NCI-H2029 treated with DMSO at 0.1 percent for 48 hours (cell line): ENCODE measurements around the gene CELA3B.
"Not testable (repeated sequence)": the region's sequence is repeated elsewhere in the genome, so short reads cannot be mapped to it uniquely, and the experiment has no call there.

ENCODE experiments used
- DNase-seq: peaks from one replicate; lab custom pipeline; 2025; lab: John Stamatoyannopoulos, UW

CELA3B gene

DNA sequence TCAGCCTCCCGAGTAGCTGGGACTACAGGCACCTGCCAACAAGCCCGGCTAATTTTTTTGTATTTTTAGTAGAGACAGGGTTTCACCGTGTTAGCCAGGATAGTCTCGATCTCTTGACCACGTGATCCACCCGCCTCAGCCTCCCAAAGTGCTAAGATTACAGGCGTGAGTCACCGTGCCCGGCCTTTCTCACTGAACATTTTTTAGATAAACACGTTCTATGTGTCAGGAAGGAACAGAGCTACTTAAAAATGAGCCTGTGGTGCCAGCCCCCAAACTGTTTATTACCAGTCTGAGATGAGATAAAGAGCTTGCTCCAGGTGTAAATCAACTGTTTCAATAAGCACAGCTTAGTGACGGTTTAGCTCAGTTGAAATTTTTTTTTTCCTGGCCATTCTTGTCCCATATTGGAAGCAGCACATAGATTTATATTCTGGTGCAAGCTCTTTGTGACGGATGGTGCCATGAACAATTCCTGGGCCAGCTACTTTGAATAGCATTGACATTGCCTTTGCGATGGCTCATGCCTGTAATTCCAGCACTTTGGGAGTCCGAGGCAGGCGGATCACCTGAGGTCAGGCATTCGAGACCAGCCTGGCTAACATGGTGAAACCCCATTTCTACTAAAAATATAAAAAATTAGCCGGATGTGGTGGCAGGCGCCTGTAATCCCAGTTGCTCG lies 33.7 kb upstream of the CELA3B start:
- not testable (repeated sequence) for DNase-seq

GRCh38 chr1:21944733-21945073 lies 32.1 kb upstream of the CELA3B start:
- no peak for DNase-seq

DNA sequence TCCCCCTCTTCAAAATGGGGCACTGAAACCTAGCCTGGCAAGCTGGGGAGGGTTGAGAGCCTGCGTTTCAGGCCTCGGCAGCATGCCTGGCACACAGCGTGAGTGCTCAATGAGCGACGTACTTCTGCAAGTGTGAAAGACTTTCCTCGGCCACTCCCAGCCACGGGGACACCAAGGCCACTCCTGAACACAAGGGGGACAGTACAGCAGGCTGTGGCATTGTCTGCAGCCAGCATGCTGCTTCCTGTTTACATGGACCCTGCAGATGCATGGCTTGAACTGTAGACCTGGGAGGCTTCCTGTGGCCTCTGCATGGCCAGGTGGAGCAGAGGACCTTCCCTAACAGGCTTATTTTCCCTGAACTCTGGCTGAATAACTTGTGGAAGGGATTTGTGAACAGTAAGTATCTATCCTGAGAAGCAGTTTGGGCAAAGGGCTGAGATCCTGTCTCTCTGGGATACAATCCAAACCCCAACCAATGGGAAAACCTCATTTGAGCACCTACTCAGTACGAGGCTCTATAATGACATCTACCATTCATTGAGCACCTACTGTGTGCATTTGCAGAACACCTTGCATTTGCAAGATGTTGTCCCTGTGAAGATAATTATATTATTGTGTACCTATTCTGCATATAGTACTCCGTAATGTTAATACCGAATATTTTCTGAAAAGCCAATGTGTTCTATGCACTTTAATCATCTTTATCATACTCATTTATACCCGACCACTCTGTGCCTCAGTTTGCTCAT lies 29.8 kb upstream of the CELA3B start:
- no peak for DNase-seq

GRCh38 chr1:21950734-21951133 lies 26.1 kb upstream of the CELA3B start:
- no peak for DNase-seq

- DNase-seq = no peak
Measured at GRCh38 chr1:21951226-21951870, 25.5 kb upstream of the CELA3B start.

DNA sequence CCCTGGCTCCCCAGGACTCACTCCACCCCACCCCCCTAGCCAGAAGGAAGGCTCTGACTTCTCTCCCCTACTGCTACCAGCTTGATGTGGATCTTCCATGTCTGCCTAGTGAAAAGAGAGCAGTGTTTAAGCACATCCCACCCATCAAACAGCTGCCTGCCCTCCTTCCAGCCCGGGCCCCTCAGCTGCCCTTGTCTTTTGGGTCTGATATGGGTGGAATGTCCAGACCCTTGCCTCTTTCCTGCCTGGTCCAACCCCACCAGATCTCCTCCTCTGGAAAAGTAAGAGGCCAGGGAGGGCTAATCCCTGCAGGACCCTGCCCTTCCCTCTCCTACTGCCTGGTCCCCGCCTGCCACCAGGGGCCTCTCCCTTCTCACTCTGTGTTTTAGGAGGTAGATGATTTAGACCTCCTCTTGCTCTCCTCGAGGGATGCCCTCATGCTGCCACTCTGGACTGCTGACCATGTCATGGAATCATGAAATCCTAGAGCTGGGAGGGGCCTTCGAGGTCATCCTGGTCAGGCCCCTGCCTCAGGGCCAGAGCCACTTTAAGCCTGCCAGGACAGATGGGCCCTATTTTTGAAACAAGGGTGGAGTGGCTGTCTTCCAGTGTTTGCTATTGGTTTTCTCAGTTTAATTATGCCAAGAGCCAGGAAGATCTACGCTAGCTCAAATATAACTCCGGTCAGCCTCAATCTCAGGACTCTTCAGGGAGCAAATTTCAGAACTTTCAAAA lies 23.9 kb upstream of the CELA3B start:
- DNase-seq = no peak

DNA sequence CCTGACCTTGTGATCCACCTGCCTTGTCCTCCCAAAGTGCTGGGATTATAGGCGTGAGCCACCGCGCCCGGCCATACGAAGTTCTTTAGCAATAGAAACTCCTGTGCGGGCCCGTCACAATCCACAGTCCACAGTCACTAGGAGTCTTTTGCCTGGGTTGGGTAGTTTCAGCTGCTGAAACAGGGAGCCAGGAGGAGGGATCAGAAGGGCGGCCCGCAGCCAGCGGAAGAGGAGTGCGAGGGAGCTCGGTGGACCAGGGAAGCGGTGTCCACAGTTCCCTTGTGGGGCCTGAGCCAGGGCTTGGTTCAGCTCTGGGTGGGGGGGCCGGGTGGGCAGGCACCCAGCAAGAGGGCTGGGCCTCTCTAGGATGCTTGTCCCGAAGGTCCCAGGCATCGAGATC lies 21.8 kb upstream of the CELA3B start:
- no peak for DNase-seq

- no peak for DNase-seq
Measured at GRCh38 chr1:21955501-21956281, 21.1 kb upstream of the CELA3B start.

GRCh38 chr1:21956720-21957552 lies 19.9 kb upstream of the CELA3B start:
- DNase-seq = peak; percentile 80

DNA sequence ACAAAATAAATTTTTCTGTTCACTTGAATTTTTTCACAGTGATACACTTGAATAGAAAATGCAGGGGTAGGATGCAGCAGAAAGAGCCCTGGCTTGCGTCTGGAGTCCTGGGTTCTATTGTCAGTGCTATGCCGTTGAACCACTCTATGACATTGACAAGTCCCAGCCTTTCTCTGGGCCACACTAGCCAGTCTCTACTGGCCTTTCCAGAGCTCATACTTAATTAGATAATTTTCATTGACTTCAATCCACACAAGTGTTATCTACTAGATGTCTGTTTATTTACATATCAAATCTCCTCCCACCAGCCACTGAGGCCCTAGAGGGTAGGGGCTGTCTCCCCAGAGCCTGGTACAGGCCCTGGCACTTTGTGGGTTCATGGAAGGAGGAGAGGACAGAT lies 15.5 kb upstream of the CELA3B start:
- no peak for DNase-seq

- no peak for DNase-seq
Measured at GRCh38 chr1:21961799-21962198, 15.0 kb upstream of the CELA3B start.

DNA sequence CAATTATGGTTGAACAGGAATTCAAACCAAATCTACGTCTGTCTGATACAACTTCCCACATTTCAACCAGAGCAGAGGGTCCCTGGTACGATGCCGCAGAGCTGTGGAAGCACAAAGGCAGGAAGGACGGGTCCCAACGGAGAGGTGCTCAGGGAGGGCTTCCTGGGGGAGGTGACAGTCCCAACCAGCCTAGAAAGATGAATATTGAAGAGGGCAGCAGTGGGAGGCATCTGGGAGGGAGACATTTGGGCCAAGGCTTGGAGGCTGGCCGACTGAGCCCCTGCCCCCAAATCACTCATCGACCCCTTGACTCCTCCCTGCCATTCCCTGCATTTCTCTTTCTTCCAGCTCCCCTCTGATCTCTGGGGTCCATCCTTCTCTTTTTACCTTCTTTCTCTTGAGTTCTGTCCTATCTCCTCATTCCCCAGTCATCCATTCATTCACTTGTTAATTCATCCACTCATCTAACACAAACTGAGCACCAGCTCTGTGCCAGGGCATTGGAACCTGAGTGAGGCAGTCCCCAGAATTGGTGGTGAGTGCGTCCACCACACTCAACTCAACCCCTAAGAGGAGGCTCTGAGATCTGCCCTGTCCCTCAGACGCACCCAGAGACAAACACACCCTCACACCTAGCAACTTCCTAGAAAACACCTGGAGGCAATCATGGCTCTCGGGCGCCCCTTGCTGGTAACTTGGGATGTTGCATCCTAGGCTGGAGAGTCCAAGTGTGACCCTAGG lies 13.2 kb upstream of the CELA3B start:
- peak; percentile 39 for DNase-seq

DNA sequence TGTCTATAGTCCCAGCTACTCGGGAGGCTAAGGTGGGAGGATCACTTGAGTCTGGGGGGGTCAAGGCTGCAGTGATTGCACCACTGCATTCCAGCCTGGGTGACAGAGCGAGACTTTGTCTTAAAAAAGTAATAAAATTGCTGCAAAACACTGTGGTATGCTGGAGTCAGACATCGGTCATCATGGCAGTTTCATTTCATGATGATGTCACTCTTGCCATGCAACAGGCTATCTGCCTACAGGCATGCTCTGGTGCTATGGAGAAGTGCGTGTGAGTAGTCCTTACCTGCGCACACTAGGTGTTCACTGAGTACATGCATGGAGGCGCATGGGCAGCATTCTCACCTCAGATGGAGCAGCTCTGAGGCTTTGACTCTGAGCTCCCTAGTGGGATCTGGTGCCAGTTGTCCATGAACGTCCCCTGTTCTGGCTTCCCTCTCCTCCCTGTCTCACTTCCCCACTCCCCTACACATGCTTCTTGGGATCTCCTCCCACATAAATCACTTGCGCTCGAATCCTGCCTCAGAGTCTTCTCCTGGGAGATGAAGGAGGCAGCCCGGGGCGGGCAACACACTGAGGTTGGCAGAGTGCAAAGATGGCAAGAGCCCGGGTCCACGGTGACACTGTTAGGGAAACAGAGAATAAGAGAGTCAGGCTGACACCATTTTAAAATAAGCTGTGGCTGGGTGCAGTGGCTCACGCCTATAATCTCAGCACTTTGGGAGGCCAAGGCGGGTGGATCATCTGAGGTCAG lies 10.4 kb upstream of the CELA3B start:
- DNase-seq = no peak

DNA sequence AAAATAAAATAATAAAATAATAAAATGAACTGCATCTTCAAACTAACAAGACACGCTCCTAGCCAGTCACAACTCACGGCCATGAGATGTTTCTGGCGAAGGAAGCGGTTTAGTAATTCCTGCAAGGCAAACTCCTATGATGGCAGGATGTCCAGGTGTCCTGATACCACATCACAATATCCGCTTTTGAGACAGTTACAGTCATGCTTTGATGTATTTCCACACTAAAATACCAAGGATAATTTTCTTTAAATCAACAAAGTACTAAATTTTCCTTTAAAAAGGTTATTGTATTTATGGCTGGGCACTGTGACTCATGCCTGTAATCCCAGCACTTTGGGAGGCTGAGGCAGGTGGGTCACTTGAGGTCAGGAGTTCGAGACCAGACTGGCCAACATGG lies 9.6 kb upstream of the CELA3B start:
- not testable (repeated sequence) for DNase-seq

GRCh38 chr1:21969066-21969465 lies 7.8 kb upstream of the CELA3B start:
- DNase-seq = not testable (repeated sequence)

GRCh38 chr1:21970523-21970922 lies 6.3 kb upstream of the CELA3B start:
- DNase-seq = not testable (repeated sequence)

GRCh38 chr1:21972973-21973441 lies 3.8 kb upstream of the CELA3B start:
- not testable (repeated sequence) for DNase-seq

DNA sequence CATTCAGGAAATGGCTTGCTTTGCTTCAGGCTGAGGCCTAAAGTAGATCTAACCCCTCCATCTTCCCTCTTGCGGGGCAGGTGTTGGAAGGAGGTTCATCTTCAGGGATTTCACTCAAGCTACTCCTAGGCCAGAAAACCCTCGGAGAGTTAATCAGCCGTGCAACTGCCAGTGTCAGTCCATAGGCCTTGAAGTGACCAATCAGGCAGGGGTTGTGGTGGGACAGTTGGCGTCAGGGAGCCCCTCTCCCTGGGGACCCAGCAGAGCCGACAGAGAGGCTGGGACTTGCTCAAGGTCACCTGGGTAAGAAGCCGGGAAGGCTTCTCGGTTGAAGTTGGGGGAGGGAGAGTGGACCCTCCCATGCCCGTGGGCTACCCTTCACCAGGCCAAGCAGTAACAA lies 2.9 kb upstream of the CELA3B start:
- DNase-seq = not testable (repeated sequence)

- peak; percentile 4 for DNase-seq
Measured at GRCh38 chr1:21974699-21975098, 2.1 kb upstream of the CELA3B start.
